GM19023 (cell line): ENCODE results near the gene WNT3A.
"Not testable (repeated sequence)": the region's sequence is repeated elsewhere in the genome, so short reads cannot be mapped to it uniquely, and the experiment has no call there.

Source experiments
- ATAC-seq: cut with Tn5 transposase; IDR thresholded peaks from one replicate; pipeline ENCODE4 v1.9.1; 2021; ENCODE audit warnings: mild to moderate bottlenecking, moderate library complexity; ENCODE audit not compliant: unreplicated experiment

Gene WNT3A, protein sequence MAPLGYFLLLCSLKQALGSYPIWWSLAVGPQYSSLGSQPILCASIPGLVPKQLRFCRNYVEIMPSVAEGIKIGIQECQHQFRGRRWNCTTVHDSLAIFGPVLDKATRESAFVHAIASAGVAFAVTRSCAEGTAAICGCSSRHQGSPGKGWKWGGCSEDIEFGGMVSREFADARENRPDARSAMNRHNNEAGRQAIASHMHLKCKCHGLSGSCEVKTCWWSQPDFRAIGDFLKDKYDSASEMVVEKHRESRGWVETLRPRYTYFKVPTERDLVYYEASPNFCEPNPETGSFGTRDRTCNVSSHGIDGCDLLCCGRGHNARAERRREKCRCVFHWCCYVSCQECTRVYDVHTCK

GRCh38 chr1:228006786-228007048 lies at the start of gene WNT3A:
Gene WNT3A, plus strand, starts transcription at chr1:228006998. Its CDS starts 131 bp downstream, at chr1:228007129.
- no peak for ATAC-seq

DNA sequence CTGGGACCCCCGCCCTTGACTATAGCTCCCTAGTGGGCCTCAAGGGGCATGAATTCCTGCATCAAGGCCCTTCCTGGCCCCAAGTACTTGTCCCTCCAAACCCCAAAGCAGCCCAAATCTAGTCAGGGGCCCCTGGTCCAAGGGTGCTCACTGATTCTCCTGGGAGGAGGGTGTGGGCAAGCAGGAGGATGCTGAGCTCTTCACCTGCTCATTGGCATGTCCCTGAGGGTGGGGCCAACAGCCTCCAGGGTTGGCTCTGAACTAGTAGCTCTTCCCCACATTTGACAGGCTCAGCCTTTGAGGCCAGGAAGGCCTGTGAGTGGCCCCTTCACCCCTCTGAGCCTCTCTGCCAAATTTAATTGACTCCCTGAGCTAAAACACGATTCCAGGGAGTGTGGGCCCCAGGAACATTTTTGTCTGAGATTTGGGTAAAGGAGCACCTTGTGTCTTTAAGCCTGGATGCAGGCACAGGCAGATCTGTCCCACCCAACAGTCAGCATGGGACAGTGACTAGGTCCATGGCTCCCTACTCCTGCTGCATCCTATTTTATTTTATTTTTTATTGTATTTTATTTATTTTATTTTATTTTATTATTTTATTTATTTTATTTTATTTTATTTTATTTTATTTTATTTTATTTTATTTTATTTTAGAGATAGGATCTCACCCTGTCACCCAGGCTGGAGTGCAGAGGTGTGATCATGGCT lies 48.0 kb upstream of the WNT3A start:
- no peak for ATAC-seq

GRCh38 chr1:227959325-227959860 lies 47.4 kb upstream of the WNT3A start:
- ATAC-seq, result no peak

- no peak for ATAC-seq
Measured at GRCh38 chr1:227961651-227962466, 44.9 kb upstream of the WNT3A start.

GRCh38 chr1:227966733-227967132 lies 40.1 kb upstream of the WNT3A start:
- ATAC-seq, result not testable (repeated sequence)

- ATAC-seq, result not testable (repeated sequence)
Measured at GRCh38 chr1:227967815-227968214, 39.0 kb upstream of the WNT3A start.

GRCh38 chr1:227970076-227970995 lies 36.5 kb upstream of the WNT3A start:
- ATAC-seq, result not testable (repeated sequence)

GRCh38 chr1:227971216-227971615 lies 35.6 kb upstream of the WNT3A start:
- not testable (repeated sequence) for ATAC-seq

DNA sequence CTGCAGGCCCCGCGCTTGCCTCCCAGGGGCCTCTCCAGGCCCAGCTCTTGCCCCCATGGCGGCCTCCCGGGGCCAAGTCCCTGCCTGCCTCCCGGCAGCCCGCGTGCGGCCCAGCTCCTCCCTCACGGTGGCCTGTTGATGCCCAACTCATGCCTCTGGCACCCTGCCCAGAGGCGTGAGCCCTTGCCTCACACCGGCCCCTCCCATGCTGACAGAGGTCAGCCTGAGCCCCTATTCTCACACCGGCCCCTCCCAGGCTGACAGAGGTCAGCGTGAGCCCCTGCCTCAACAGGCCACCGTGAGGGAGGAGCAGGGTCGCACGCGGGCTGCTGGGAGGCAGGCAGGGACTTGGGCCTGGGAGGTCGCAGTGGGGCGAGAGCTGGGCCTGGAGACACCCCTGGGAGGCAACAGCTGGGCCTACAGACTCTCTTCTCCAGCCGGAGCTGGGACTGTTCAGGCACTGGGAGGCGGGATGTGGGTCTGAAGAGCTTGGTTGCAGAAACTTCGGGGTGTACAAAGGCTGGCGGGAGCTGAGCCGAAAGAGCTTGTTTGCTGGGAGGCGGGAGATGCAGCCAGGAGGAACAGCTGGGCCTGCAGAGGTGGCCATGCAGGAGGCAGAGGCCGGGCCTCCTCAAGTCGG lies 35.0 kb upstream of the WNT3A start:
- ATAC-seq, result not testable (repeated sequence)

DNA sequence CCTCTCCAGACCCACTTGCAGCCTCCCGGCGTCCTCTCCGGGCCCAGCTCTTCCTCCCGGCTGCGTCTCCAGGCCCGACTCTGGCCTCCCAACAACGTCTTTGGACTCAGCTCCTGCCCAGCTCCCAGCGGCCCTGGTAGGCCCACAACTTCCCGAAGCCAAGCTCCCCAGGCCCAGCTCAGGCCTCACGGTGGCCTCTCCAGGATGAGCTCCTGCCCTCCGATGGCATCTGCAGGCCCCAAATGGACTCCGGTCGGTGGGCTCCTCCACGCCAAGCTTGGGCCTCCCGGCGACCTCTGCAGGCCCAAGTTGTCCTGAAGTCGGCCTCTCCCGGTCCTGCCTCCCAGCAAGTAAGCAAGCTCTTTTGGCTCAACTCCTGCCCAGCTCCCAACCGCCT lies 34.5 kb upstream of the WNT3A start:
- ATAC-seq, result not testable (repeated sequence)

GRCh38 chr1:227972843-227973374 lies 33.9 kb upstream of the WNT3A start:
- not testable (repeated sequence) for ATAC-seq

- ATAC-seq, result not testable (repeated sequence)
Measured at GRCh38 chr1:227973724-227974288, 33.0 kb upstream of the WNT3A start.

DNA sequence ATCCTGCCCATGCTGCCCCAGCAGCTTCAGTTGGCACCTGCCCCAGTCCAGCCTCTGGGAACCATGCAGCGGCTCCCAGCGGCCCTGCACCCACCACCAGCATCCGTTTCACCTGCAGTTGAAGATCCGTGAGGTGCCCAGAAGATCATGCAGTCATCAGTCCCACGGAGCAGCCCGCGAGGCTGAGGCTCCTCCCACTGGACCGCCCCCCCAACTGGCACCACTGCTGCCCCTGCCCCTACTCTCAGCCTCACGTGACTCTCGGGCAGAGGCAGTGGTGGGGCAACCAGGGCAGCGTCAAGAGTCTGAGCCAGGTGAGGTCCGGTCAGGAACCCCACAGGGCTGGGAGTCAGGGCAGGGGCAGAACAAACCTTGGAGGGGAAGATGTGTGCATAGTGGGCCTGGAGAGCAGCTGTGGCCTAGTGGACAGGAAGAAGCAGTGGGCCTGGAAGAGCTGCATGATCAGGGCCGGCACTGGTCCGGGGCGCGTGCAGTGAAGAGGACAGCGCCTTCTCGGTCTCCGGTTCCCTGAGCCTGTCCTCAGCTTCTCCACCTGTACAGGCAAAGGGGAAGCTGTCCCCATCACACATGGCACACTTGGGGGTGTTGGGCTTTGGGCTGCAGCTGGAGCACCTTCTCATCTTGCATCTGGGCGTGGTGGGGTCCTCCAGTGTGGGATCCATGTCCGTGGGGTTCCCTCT lies 31.1 kb upstream of the WNT3A start:
- ATAC-seq, result not testable (repeated sequence)

- no peak for ATAC-seq
Measured at GRCh38 chr1:227987181-227987580, 19.6 kb upstream of the WNT3A start.

GRCh38 chr1:227994632-227995300 lies 12.0 kb upstream of the WNT3A start:
- ATAC-seq, result no peak

DNA sequence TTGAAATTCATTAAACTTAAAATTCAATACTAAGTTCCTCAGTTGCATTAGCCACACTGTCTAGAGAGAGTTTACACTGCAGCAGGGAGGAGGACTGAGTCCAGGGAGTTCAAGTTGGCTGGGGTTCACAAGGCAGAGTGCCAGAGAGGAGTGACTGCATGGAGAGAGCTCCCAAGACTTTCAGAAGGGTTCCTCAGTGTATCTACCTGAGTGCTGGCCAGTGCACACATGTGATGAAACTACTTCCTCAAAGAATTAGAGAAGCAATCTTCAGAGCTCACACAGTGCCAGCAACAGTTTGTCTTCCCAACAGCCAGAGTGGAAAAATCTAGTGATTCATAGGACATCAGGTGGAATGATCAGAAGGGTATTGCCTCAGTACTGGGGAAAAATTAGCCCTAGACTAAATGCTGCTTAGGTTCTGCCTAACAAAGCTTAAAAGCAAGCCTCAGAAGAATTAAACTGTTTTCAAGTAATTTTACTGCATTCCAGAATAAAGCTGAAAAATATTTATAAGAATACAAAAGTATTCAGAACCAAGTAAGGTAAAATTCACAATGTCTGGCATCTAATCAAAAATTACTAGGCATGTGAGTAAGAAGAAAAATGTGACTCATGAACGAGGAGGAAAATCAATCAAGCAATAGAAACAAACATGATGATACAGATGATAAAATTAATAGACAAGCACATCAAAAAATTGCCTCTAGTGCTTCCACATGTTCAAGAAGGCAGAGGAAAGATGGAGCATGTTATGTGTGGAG lies 10.4 kb upstream of the WNT3A start:
- no peak for ATAC-seq

GRCh38 chr1:227998374-227999055 lies 8.3 kb upstream of the WNT3A start:
- no peak for ATAC-seq
